Spleen (tissue), 11 donors: ENCODE data around the gene CRACDL. TPM values are rescaled to one million over a fixed set of nuclear protein-coding genes. Genes with fewer than 3 reads are reported as not detected.

Source experiments
- DNase-seq: peaks from one replicate; pipeline ENCODE4 v3.0.0-alpha.2; 2020
- H3K27ac ChIP-seq, 8 donors: fragments of 200-600 bp; sonication (generic) in 7 of 8; 1 replicate in 4 of 8; 2 replicates in 4 of 8; pipeline versions ENCODE4 v1.5.0 to v1.8.0; 2016 to 2021; ENCODE audit warnings: inconsistent platforms in 4 of 8, mild to moderate bottlenecking in 4 of 8, moderate library complexity in 1 of 8
- H3K27me3 ChIP-seq, 7 donors: fragments of 200-600 bp; sonication (generic) in 6 of 7; replicated peaks in 1 of 7; 1 replicate in 4 of 7; 2 replicates in 3 of 7; pipeline versions ENCODE4 v1.5.0 to v1.8.0; 2016 to 2021; ENCODE audit warnings: inconsistent platforms in 3 of 7, mild to moderate bottlenecking in 1 of 7
- H3K36me3 ChIP-seq, 6 donors: fragments of 200-600 bp; sonication (generic) in 5 of 6; 1 replicate in 4 of 6; 2 replicates in 2 of 6; pipeline versions ENCODE4 v1.5.0 to v1.8.0; 2016 to 2021; ENCODE audit warnings: inconsistent platforms in 2 of 6
- H3K4me1 ChIP-seq, 6 donors: fragments of 200-600 bp; sonication (generic) in 5 of 6; 1 replicate in 3 of 6; 2 replicates in 3 of 6; pipeline versions ENCODE4 v1.5.0 to v1.8.0; 2016 to 2021; ENCODE audit warnings: inconsistent platforms in 3 of 6
- H3K4me3 ChIP-seq, 8 donors: fragments of 200-600 bp; sonication (generic) in 7 of 8; 1 replicate in 4 of 8; 2 replicates in 4 of 8; pipeline versions ENCODE4 v1.5.0 to v1.8.0; 2016 to 2021; ENCODE audit warnings: inconsistent platforms in 4 of 8, mild to moderate bottlenecking in 4 of 8, moderate library complexity in 2 of 8
- H3K9me3 ChIP-seq, 8 donors: fragments of 200-600 bp; sonication (generic) in 7 of 8; 1 replicate in 4 of 8; 2 replicates in 4 of 8; pipeline versions ENCODE4 v1.5.0 to v1.8.0; 2016 to 2021; ENCODE audit warnings: inconsistent platforms in 4 of 8
- POLR2A ChIP-seq, 3 donors: fragments of 450-650 bp; IDR thresholded peaks; one replicate each; pipeline ENCODE4 v1.5.1; 2017; ENCODE audit warnings: antibody characterized with exemption in 3 of 3, mild to moderate bottlenecking in 1 of 3
- POLR2AphosphoS5 ChIP-seq, 3 donors: sonication (generic); formaldehyde crosslinking; IDR thresholded peaks; one replicate each; pipeline ENCODE4 v1.5.1; 2017; ENCODE audit warnings: antibody characterized with exemption in 3 of 3
- WGBS, 5 donors: extraction: QIAGEN DNeasy Blood & Tissue Kit in 3 of 5; methylation state at CpG; one replicate each; pipeline versions ENCODE4 v1.1.5 to v1.1.7; 2013 to 2018; 5-methylcytosine and 5-hydroxymethylcytosine counted together
- intact Hi-C: fragments of 100-400 bp; cut with DNase I; formaldehyde crosslinking; loops from one replicate; pipeline ENCODE4 v1.15.0; 2023; ENCODE audit warnings: low total_unique reads
- polyA plus RNA-seq, 3 donors: library from polyadenylated mRNA; stranded (reverse); fragments of 200-250 nt; gene quantifications; one replicate each; pipeline ENCODE4 v1.2.1, GENCODE V29; 2013
- total RNA-seq, 7 donors: library from RNA; depleted of rRNA in 3 of 7; stranded (reverse); fragments of >200 nt in 3 of 7; fragmentation: NEBNext Ultra II Directional in 4 of 7; extraction: Animal tissue kit (Norgen Biotek cat#: 25700) in 4 of 7; gene quantifications; one replicate each; pipeline versions ENCODE4 v1.1.0 to v1.2.1, GENCODE V29; 2016 to 2021
- TF ChIP-seq, protein P1 (sequence below), 11 experiments: fragments of 200-600 bp in 7 of 11; fragments of 450-650 bp in 4 of 11; sonication (generic) in 4 of 11; IDR thresholded peaks in 8 of 11; conservative IDR thresholded peaks in 3 of 11; 1 replicate in 7 of 11; 2 replicates in 4 of 11; pipeline versions ENCODE4 v1.4.0 to v1.8.0; 2016 to 2021; ENCODE audit warnings: antibody characterized with exemption in 11 of 11, inconsistent platforms in 4 of 11, mild to moderate bottlenecking in 1 of 11
- donor health status: healthy with polysubstance abuse.
- donor health status: DM: no; HTN: no; CAD: no; lungs with moderate emphysema.
- donor health status: DM: no; HTN: no; CAD: no.
- donor health status: Bipolar disorder and iron deficiency.
- donor health status: healthy.
- donor health status: DM: no; HTN: no; CAD: no.
- donor health status: DM: yes; HTN: yes; CAD: no.

Gene CRACDL
- total and polyA plus RNA-seq, 10 donors = 0.52 to 5.1 (median 1.4) TPM

- TF ChIP-seq, protein P1, sequence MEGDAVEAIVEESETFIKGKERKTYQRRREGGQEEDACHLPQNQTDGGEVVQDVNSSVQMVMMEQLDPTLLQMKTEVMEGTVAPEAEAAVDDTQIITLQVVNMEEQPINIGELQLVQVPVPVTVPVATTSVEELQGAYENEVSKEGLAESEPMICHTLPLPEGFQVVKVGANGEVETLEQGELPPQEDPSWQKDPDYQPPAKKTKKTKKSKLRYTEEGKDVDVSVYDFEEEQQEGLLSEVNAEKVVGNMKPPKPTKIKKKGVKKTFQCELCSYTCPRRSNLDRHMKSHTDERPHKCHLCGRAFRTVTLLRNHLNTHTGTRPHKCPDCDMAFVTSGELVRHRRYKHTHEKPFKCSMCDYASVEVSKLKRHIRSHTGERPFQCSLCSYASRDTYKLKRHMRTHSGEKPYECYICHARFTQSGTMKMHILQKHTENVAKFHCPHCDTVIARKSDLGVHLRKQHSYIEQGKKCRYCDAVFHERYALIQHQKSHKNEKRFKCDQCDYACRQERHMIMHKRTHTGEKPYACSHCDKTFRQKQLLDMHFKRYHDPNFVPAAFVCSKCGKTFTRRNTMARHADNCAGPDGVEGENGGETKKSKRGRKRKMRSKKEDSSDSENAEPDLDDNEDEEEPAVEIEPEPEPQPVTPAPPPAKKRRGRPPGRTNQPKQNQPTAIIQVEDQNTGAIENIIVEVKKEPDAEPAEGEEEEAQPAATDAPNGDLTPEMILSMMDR (IDR thresholded peaks at IDR 0.05 in 8 of 11, conservative IDR thresholded peaks at IDR 0.05 in 3 of 11) = no peak
- TF ChIP-seq POLR2A (IDR thresholded peaks at IDR 0.05) (no peak), POLR2AphosphoS5 (IDR thresholded peaks at IDR 0.05) (no peak)
- Histone ChIP-seq H3K9me3 (no peaks in the 10 kb centered on the region), H3K36me3 (no peaks in the 10 kb centered on the region), H3K27ac (no peak overlapping the region), H3K4me1 (peaks cover 31 to 91% (median 53%) of the 10 kb centered on the region in 6 donors), H3K27me3 (no peaks in the 10 kb centered on the region), H3K4me3 (no peak overlapping the region)
- DNase-seq = no peak
- intact Hi-C loops = no loop called here
- 54 to 61% (median 57%) methylated on average over 6 of the region's 6 CpGs for WGBS, 5 donors
Measured at GRCh38 chr2:98763209-98763951, 172.6 kb downstream of the CRACDL start.

- no peak for TF ChIP-seq POLR2A (IDR thresholded peaks at IDR 0.05)
- TF ChIP-seq POLR2AphosphoS5 (IDR thresholded peaks at IDR 0.05) = no peak
- TF ChIP-seq, protein P1 (IDR thresholded peaks at IDR 0.05 in 8 of 11, conservative IDR thresholded peaks at IDR 0.05 in 3 of 11) = no peak
Measured at GRCh38 chr2:98761909-98762308, 174.1 kb downstream of the CRACDL start.

GRCh38 chr2:98761267-98761781, 174.7 kb downstream of the CRACDL start:
- 76 to 82% (median 81%) methylated on average over 7 to 9 of the region's 9 CpGs for WGBS, 5 donors
- Histone ChIP-seq H3K9me3 (no peaks in the 10 kb centered on the region), H3K4me1 (peaks cover 32 to 99% (median 64%) of the 10 kb centered on the region in 6 donors), H3K27ac (peak overlapping the region in 4 of 8 donors; percentile 8 to 79 (median 56)), H3K36me3 (no peaks in the 10 kb centered on the region), H3K27me3 (no peaks in the 10 kb centered on the region), H3K4me3 (no peak overlapping the region)
- intact Hi-C loops = no loop called here
- TF ChIP-seq POLR2AphosphoS5 (IDR thresholded peaks at IDR 0.05) (no peak), POLR2A (IDR thresholded peaks at IDR 0.05) (no peak)
- TF ChIP-seq, protein P1 (IDR thresholded peaks at IDR 0.05 in 8 of 11, conservative IDR thresholded peaks at IDR 0.05 in 3 of 11) = no peak
- DNase-seq = peak; percentile 74

More at GRCh38 chr2:98761909-98762308, 174.1 kb downstream of the CRACDL start:
- H3K9me3 ChIP-seq = no peaks in the 10 kb centered on the region
- no peaks in the 10 kb centered on the region for H3K27me3 ChIP-seq
- peaks cover 33 to 97% (median 63%) of the 10 kb centered on the region in 6 donors for H3K4me1 ChIP-seq
- no peak for DNase-seq
- intact Hi-C loops = no loop called here
- H3K27ac ChIP-seq = peak overlapping the region in 2 of 8 donors; percentile 8 to 78
- WGBS, 5 donors = 86 to 93% (median 92%) methylated on average over 6 of the region's 6 CpGs
- no peak overlapping the region for H3K4me3 ChIP-seq
- no peaks in the 10 kb centered on the region for H3K36me3 ChIP-seq
